Suprapubic skin (tissue), 4 donors: ENCODE results near the gene PCDH15. TPM values are rescaled to one million over a fixed set of nuclear protein-coding genes. Genes with fewer than 3 reads are reported as not detected.

ENCODE experiments used
- DNase-seq, 2 donors: peaks; one replicate each; pipeline ENCODE4 v3.0.0-alpha.2; 2019; ENCODE audit warnings: low spot score in 2 of 2
- H3K27ac ChIP-seq: fragments of 200-600 bp; sonication (generic); one replicate; pipeline ENCODE4 v1.5.1; 2019
- H3K27me3 ChIP-seq: fragments of 200-600 bp; sonication (generic); one replicate; pipeline ENCODE4 v1.5.1; 2019
- H3K36me3 ChIP-seq: fragments of 200-600 bp; sonication (generic); one replicate; pipeline ENCODE4 v1.5.1; 2019
- H3K4me1 ChIP-seq: fragments of 200-600 bp; sonication (generic); one replicate; pipeline ENCODE4 v1.5.1; 2019
- H3K4me3 ChIP-seq: fragments of 200-600 bp; sonication (generic); one replicate; pipeline ENCODE4 v1.5.1; 2019; ENCODE audit warnings: mild to moderate bottlenecking
- H3K9me3 ChIP-seq: fragments of 200-600 bp; sonication (generic); one replicate; pipeline ENCODE4 v1.5.1; 2019
- CTCF ChIP-seq, 2 donors: fragments of 200-600 bp in 1 of 2; fragments of 450-650 bp in 1 of 2; sonication (generic) in 1 of 2; IDR thresholded peaks; one replicate each; pipeline ENCODE4 v1.5.1; 2016 to 2019; ENCODE audit warnings: antibody characterized with exemption in 2 of 2, mild to moderate bottlenecking in 1 of 2, moderate library complexity in 1 of 2
- EP300 ChIP-seq: sonication (generic); formaldehyde crosslinking; IDR thresholded peaks from one replicate; pipeline ENCODE4 v1.6.1; 2017; ENCODE audit warnings: antibody characterized with exemption
- POLR2A ChIP-seq, 2 donors: fragments of 450-650 bp; IDR thresholded peaks; one replicate each; pipeline ENCODE4 v1.6.1; 2017; ENCODE audit warnings: antibody characterized with exemption in 2 of 2, mild to moderate bottlenecking in 2 of 2, moderate library complexity in 2 of 2
- POLR2AphosphoS5 ChIP-seq, 3 donors: sonication (generic); formaldehyde crosslinking; IDR thresholded peaks; one replicate each; pipeline ENCODE4 v1.6.1; 2017; ENCODE audit warnings: antibody characterized with exemption in 3 of 3
- WGBS: methylation state at CpG from one replicate; pipeline ENCODE4 v1.1.5; 2018; 5-methylcytosine and 5-hydroxymethylcytosine counted together
- total RNA-seq, 4 donors: library from RNA; depleted of rRNA; stranded (reverse); fragments of >200 nt; gene quantifications; one replicate each; pipeline ENCODE4 v1.1.0, GENCODE V29; 2016

The PCDH15 gene
- total RNA-seq, 4 donors from 2014 or later: 0.11 TPM; not detected in 3

- Histone ChIP-seq H3K27ac (no peak overlapping the region), H3K36me3 (no peaks in the 10 kb centered on the region), H3K4me1 (no peaks in the 10 kb centered on the region), H3K4me3 (no peak overlapping the region), H3K27me3 (no peaks in the 10 kb centered on the region), H3K9me3 (no peaks in the 10 kb centered on the region)
- WGBS: 92% methylated on average over 1 of the region's 1 CpG
- TF ChIP-seq CTCF (IDR thresholded peaks at IDR 0.05) (no peak), EP300 (no peak), POLR2A (IDR thresholded peaks at IDR 0.05) (no peak), POLR2AphosphoS5 (IDR thresholded peaks at IDR 0.05) (no peak)
- DNase-seq: no peak
These were observed 133.9 kb downstream of the PCDH15 start for GRCh38 chr10:54667136-54667535.

- no peak for DNase-seq
- TF ChIP-seq CTCF (IDR thresholded peaks at IDR 0.05) (no peak), EP300 (no peak)
- no peaks in the 10 kb centered on the region for H3K36me3 ChIP-seq
- no peaks in the 10 kb centered on the region for H3K9me3 ChIP-seq
- H3K4me3 ChIP-seq: no peak overlapping the region
- no peaks in the 10 kb centered on the region for H3K27me3 ChIP-seq
- H3K4me1 ChIP-seq: no peaks in the 10 kb centered on the region
- no peak overlapping the region for H3K27ac ChIP-seq
These were observed 134.8 kb downstream of the PCDH15 start for GRCh38 chr10:54666192-54666591.

- no peak for DNase-seq
- Histone ChIP-seq H3K27me3 (no peaks in the 10 kb centered on the region), H3K4me3 (no peak overlapping the region), H3K4me1 (no peaks in the 10 kb centered on the region), H3K27ac (no peak overlapping the region), H3K36me3 (no peaks in the 10 kb centered on the region), H3K9me3 (no peaks in the 10 kb centered on the region)
- TF ChIP-seq POLR2AphosphoS5 (IDR thresholded peaks at IDR 0.05) (no peak), EP300 (no peak), POLR2A (IDR thresholded peaks at IDR 0.05) (no peak), CTCF (IDR thresholded peaks at IDR 0.05) (no peak)
These were observed 135.9 kb downstream of the PCDH15 start for GRCh38 chr10:54665095-54665494.

GRCh38 chr10:54660397-54660796 is 140.6 kb downstream of the PCDH15 start:
- Histone ChIP-seq H3K27ac (no peak overlapping the region), H3K9me3 (no peaks in the 10 kb centered on the region), H3K36me3 (no peaks in the 10 kb centered on the region), H3K4me1 (no peaks in the 10 kb centered on the region), H3K27me3 (no peaks in the 10 kb centered on the region), H3K4me3 (no peak overlapping the region)
- no peak for TF ChIP-seq POLR2A (IDR thresholded peaks at IDR 0.05)
- no peak for TF ChIP-seq CTCF (IDR thresholded peaks at IDR 0.05)
- TF ChIP-seq EP300: no peak
- no peak for TF ChIP-seq POLR2AphosphoS5 (IDR thresholded peaks at IDR 0.05)
- no peak for DNase-seq

GRCh38 chr10:54656643-54657042 is 144.4 kb downstream of the PCDH15 start:
- Histone ChIP-seq H3K4me1 (no peaks in the 10 kb centered on the region), H3K36me3 (no peaks in the 10 kb centered on the region), H3K4me3 (no peak overlapping the region), H3K27ac (no peak overlapping the region), H3K27me3 (no peaks in the 10 kb centered on the region), H3K9me3 (no peaks in the 10 kb centered on the region)
- TF ChIP-seq POLR2A (IDR thresholded peaks at IDR 0.05) (no peak), CTCF (IDR thresholded peaks at IDR 0.05) (no peak), EP300 (no peak)
- WGBS: no CpG with 5 or more reads among the region's 2 CpGs
- no peak for DNase-seq
